ENCODE results near the gene ADISSP. TPM values are rescaled to one million over a fixed set of nuclear protein-coding genes. Genes with fewer than 3 reads are reported as not detected.

Gene ADISSP
- polyA plus RNA-seq, 4 donors, result 5.8 to 38.4 (median 16.2) TPM

DNA sequence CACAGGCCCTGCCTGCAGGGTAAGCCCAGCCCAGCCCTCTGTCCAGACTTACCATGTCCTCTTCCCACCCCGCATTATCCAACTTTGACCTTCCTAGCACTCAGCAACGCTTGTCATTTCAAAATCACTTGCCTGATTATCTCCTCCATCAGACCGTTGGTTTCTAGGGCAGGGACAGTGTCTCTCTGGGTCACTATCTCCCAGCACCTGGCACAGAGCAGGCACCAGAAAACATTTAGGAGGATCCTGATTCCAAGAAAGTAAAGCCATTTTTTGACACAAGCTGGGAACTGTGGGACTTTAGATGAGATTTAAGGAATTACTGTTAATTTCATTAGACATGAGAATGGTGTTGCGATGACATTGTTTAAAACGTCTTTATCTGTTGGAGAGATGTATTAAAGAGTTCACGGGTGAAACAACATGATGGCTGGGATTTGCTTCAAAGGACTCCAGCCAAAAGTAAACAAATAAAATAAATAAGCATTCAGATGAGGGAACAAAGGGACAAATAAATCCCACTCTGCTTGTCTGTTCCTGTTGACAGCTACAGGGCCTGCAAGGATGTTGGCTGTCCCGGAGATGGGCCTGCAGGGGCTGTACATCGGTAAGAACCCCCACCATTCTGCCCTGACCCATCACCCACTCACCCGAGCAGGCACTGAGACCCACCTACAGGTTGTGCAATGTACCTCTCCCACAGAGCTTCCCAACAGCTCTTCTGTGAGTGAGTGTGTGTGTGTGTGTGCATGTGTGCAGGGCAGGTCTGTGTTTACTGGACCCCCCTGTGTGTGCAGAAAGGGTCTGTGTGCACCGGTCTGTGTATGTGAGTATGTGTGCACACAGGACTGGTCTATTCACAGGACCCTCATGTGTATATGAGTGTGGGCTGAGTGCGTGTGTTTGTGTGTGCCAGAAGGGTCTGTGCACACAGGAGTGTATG is 29.2 kb downstream of the ADISSP start:
- FAIRE-seq (no peak), DNase-seq (no peak)
- peaks cover 0 to 9% (median 0%) of the 10 kb centered on the region in 3 donors for H3K36me3 ChIP-seq (ENCODE audit: control insufficient read depth in 3 of 3, insufficient read depth in 2 of 3, low read depth in 1 of 3, low read length in 3 of 3)
- H3K27ac ChIP-seq (ENCODE audit: low read depth in 1 of 3, low read length in 2 of 3), result no peak overlapping the region
- no peak overlapping the region for H3K4me3 ChIP-seq (ENCODE audit: low read depth in 1 of 3, low read length in 3 of 3)
- no peaks in the 10 kb centered on the region for H3K9me3 ChIP-seq (ENCODE audit: control insufficient read depth in 2 of 2, insufficient read depth in 1 of 2, low read depth in 1 of 2, low read length in 1 of 2)
- peaks cover 0 to 4% (median 0%) of the 10 kb centered on the region in 3 donors for H3K27me3 ChIP-seq (ENCODE audit: control insufficient read depth in 3 of 3, insufficient read depth in 3 of 3, low read length in 3 of 3)
- peaks cover 0 to 10% (median 0%) of the 10 kb centered on the region in 3 donors for H3K4me1 ChIP-seq (ENCODE audit: control insufficient read depth in 3 of 3, insufficient read depth in 2 of 3, low read depth in 1 of 3, low read length in 2 of 3)
- WGBS, 3 donors, result 61 to 64% (median 63%) methylated on average over 11 of the region's 11 CpGs

GRCh38 chr20:3735768-3736167 is 31.8 kb downstream of the ADISSP start:
- peaks cover 0 to 13% (median 0%) of the 10 kb centered on the region in 3 donors for H3K4me1 ChIP-seq (ENCODE audit: control insufficient read depth in 3 of 3, insufficient read depth in 2 of 3, low read depth in 1 of 3, low read length in 2 of 3)
- H3K9me3 ChIP-seq (ENCODE audit: control insufficient read depth in 2 of 2, insufficient read depth in 1 of 2, low read depth in 1 of 2, low read length in 1 of 2), result no peaks in the 10 kb centered on the region
- peaks cover 2 to 24% (median 6%) of the 10 kb centered on the region in 3 donors for H3K27me3 ChIP-seq (ENCODE audit: control insufficient read depth in 3 of 3, insufficient read depth in 3 of 3, low read length in 3 of 3)
- FAIRE-seq (no peak), DNase-seq (no peak)
- peaks cover 0 to 7% (median 0%) of the 10 kb centered on the region in 3 donors for H3K36me3 ChIP-seq (ENCODE audit: control insufficient read depth in 3 of 3, insufficient read depth in 2 of 3, low read depth in 1 of 3, low read length in 3 of 3)
- no peak overlapping the region for H3K27ac ChIP-seq (ENCODE audit: low read depth in 1 of 3, low read length in 2 of 3)
- WGBS, 3 donors, result 32 to 62% (median 42%) methylated on average over 4 of the region's 4 CpGs
- H3K4me3 ChIP-seq (ENCODE audit: low read depth in 1 of 3, low read length in 3 of 3), result no peak overlapping the region

DNA sequence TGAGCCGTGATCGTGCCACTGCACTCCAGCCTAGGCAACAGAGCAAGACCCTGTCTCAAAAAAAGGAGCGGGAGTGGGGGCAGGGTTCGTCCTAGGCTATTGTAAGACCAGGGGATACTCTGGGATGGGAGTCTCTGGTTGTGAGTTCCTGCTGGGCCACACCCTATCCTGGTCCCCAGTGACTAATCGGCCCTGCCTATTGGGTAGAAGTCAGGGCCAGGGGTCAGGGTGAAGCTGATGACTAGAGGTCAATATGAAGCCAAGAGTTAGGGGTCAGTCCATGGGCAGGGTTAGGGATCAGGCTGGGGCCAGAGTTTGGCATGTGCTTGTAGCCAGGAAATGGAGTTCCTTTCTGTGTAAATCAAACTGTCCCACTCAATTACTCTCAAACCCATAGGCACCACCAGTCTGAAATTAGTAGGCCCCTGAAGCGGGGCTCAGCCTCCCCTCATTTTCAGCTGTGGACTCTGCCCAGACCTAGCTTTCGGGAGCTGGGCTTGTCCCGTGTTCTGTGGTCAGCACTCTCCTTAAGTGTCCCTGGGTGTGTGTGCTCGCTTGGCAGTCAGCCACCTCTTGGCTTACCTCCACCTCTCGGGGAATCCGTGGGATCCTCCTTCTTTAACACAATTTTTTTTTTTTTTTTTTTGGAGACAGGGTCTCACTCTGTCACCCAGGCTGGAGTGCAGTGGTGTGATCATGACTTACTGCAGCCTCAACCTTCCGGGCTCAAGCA is 33.3 kb downstream of the ADISSP start:
- Histone ChIP-seq H3K27ac (ENCODE audit: low read depth in 1 of 3, low read length in 2 of 3) (no peak overlapping the region), H3K4me3 (ENCODE audit: low read depth in 1 of 3, low read length in 3 of 3) (no peak overlapping the region), H3K27me3 (ENCODE audit: control insufficient read depth in 3 of 3, insufficient read depth in 3 of 3, low read length in 3 of 3) (peaks cover 2 to 24% (median 6%) of the 10 kb centered on the region in 3 donors), H3K36me3 (ENCODE audit: control insufficient read depth in 3 of 3, insufficient read depth in 2 of 3, low read depth in 1 of 3, low read length in 3 of 3) (no peaks in the 10 kb centered on the region), H3K4me1 (ENCODE audit: control insufficient read depth in 3 of 3, insufficient read depth in 2 of 3, low read depth in 1 of 3, low read length in 2 of 3) (peaks cover 0 to 5% (median 0%) of the 10 kb centered on the region in 3 donors), H3K9me3 (ENCODE audit: control insufficient read depth in 2 of 2, insufficient read depth in 1 of 2, low read depth in 1 of 2, low read length in 1 of 2) (no peaks in the 10 kb centered on the region)
- 35 to 54% (median 42%) methylated on average over 12 of the region's 12 CpGs for WGBS, 3 donors
- DNase-seq (peak in 1 of 2 donors; percentile 53), FAIRE-seq (no peak)

DNA sequence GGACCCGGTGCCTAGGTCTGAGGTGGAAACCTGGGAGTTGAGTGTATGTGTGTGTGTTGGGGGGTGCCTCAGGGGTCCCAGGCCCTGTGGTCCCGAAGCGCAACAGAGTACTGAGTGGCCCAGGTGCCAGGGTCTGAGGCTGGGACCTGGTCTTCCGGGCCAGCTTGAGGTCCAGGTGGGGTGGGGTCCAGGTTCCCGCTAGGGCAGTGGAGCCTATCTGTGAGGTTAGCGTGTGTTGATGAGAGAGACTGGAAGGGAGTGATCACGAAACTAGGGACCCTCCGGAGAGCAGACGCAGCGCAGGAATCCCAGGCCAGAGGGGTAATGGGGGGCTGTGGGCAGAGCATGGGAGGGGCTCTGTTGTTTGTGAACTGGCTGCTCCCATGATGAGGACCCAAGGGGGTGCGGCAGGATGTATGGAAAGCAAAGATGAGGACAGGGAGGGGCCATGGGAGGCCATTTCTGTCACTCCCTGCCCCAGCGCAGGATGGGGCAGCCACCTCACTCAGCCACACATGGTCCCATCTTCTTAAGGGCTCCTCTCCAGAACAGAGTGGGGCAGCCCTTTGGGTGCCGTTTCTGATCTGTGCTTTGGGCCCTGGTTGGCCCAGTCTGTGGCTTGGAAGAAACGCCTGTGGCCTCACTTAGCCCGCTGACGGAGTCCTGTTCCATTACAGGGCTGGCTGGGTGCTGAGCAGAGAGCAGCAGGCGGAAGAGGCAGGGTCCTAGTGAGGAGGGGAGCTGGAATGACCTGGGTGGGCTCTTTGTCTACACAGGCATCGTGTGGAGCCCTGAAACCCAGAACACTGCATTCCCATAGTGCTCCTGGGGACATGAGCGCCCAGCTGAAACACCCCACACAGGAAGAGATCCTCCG is 34.2 kb downstream of the ADISSP start:
- WGBS, 3 donors, result 77 to 87% (median 86%) methylated on average over 18 to 20 of the region's 20 CpGs
- peak overlapping the region in 1 of 3 donors; percentile 3 for H3K27ac ChIP-seq (ENCODE audit: low read depth in 1 of 3, low read length in 2 of 3)
- DNase-seq (no peak), FAIRE-seq (no peak)
- H3K27me3 ChIP-seq (ENCODE audit: control insufficient read depth in 3 of 3, insufficient read depth in 3 of 3, low read length in 3 of 3), result peaks cover 2 to 29% (median 6%) of the 10 kb centered on the region in 3 donors
- H3K4me3 ChIP-seq (ENCODE audit: low read depth in 1 of 3, low read length in 3 of 3), result peak overlapping the region in 1 of 3 donors; percentile 48
- H3K36me3 ChIP-seq (ENCODE audit: control insufficient read depth in 3 of 3, insufficient read depth in 2 of 3, low read depth in 1 of 3, low read length in 3 of 3), result no peaks in the 10 kb centered on the region
- H3K4me1 ChIP-seq (ENCODE audit: control insufficient read depth in 3 of 3, insufficient read depth in 2 of 3, low read depth in 1 of 3, low read length in 2 of 3), result peaks cover 0 to 5% (median 0%) of the 10 kb centered on the region in 3 donors
- no peaks in the 10 kb centered on the region for H3K9me3 ChIP-seq (ENCODE audit: control insufficient read depth in 2 of 2, insufficient read depth in 1 of 2, low read depth in 1 of 2, low read length in 1 of 2)

DNA sequence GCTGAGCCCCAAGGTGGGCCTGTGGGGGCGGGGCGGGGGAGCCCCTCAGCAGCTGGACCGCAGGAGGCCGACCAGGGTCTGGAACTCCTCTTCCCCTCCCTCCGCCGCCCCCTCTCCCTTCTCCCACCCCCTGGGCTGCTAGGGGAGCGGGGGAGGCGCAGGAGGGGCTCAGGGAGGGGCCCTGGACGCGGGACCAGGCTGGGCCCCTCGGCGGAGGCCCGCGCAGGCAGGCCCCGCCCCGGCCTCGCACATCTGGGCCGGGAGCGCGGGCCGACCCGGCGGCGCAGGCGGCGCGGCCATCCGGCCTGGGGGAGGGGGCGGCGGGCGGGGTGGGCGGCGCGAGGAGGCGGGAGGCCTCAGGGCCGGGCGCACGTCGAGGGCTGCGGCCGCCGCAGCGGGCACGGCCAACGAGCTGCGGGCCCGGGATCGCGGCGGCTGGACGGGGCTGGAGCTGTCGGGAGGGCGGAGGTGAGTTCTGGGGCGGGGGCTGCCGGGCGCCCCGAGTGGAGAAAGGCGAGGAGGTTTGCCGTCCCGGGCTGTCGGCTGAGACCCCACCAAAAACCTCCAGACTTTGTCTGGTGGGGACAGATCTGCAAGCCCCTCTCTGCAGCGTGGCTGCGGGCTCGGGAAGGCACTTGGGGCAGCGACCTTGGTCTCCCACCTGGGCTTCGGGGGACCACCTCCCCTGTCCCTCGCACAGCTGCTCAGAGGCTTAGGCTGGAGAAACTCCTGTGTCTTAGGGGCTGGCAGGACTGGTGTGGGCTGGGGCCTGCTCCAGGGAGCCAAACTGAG is 35.0 kb downstream of the ADISSP start, which contains the start of gene HSPA12B:
Gene HSPA12B, plus strand, starts transcription at position 359 of the 792 bp plus-strand sequence. CDS start 5,990 bp downstream, outside the sequence.
- peaks cover 0 to 5% (median 0%) of the 10 kb centered on the region in 3 donors for H3K4me1 ChIP-seq (ENCODE audit: control insufficient read depth in 3 of 3, insufficient read depth in 2 of 3, low read depth in 1 of 3, low read length in 2 of 3)
- H3K9me3 ChIP-seq (ENCODE audit: control insufficient read depth in 2 of 2, insufficient read depth in 1 of 2, low read depth in 1 of 2, low read length in 1 of 2), result no peaks in the 10 kb centered on the region
- no peak for FAIRE-seq
- 10 to 22% (median 21%) methylated on average over 24 to 67 of the region's 67 CpGs for WGBS, 3 donors
- H3K27ac ChIP-seq (ENCODE audit: low read depth in 1 of 3, low read length in 2 of 3), result peak within 1 kb of the TSS in 1 of 3 donors; percentile 3
- H3K27me3 ChIP-seq (ENCODE audit: control insufficient read depth in 3 of 3, insufficient read depth in 3 of 3, low read length in 3 of 3), result peaks cover 2 to 34% (median 6%) of the 10 kb centered on the region in 3 donors
- H3K36me3 ChIP-seq (ENCODE audit: control insufficient read depth in 3 of 3, insufficient read depth in 2 of 3, low read depth in 1 of 3, low read length in 3 of 3), result no peaks in the 10 kb centered on the region
- peak within 1 kb of the TSS in 2 of 3 donors; percentile 8 to 48 for H3K4me3 ChIP-seq (ENCODE audit: low read depth in 1 of 3, low read length in 3 of 3)
- DNase-seq, result peak in 1 of 2 donors; percentile 39

DNA sequence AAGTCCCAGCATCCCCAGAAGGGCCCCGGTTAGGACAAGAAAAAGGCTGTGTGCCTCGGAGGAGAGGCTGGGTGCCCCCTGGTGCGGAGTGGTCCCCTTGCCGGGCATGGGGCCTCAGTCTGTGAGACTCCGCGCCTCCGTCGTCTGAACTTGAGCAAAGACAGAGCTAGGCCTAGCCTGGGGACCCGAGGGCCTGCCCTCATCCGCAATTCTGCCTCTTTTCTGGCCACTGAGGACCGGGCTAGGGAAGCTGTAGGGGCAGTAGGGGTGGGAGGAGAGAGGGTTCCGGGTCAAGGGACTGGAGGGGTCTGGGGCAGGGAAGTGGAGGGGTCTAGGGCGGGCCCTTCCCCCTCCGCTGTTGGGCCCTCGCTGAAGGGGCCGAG is 35.6 kb downstream of the ADISSP start:
- peaks cover 2 to 34% (median 6%) of the 10 kb centered on the region in 3 donors for H3K27me3 ChIP-seq (ENCODE audit: control insufficient read depth in 3 of 3, insufficient read depth in 3 of 3, low read length in 3 of 3)
- H3K36me3 ChIP-seq (ENCODE audit: control insufficient read depth in 3 of 3, insufficient read depth in 2 of 3, low read depth in 1 of 3, low read length in 3 of 3), result no peaks in the 10 kb centered on the region
- H3K4me3 ChIP-seq (ENCODE audit: low read depth in 1 of 3, low read length in 3 of 3), result no peak overlapping the region
- no peak overlapping the region for H3K27ac ChIP-seq (ENCODE audit: low read depth in 1 of 3, low read length in 2 of 3)
- FAIRE-seq (no peak), DNase-seq (no peak)
- WGBS, 3 donors, result 69 to 79% (median 75%) methylated on average over 13 to 16 of the region's 16 CpGs
- peaks cover 0 to 5% (median 0%) of the 10 kb centered on the region in 3 donors for H3K4me1 ChIP-seq (ENCODE audit: control insufficient read depth in 3 of 3, insufficient read depth in 2 of 3, low read depth in 1 of 3, low read length in 2 of 3)
- H3K9me3 ChIP-seq (ENCODE audit: control insufficient read depth in 2 of 2, insufficient read depth in 1 of 2, low read depth in 1 of 2, low read length in 1 of 2), result no peaks in the 10 kb centered on the region

GRCh38 chr20:3730803-3731672 is 36.5 kb downstream of the ADISSP start:
- Histone ChIP-seq H3K9me3 (ENCODE audit: control insufficient read depth in 2 of 2, insufficient read depth in 1 of 2, low read depth in 1 of 2, low read length in 1 of 2) (no peaks in the 10 kb centered on the region), H3K4me1 (ENCODE audit: control insufficient read depth in 3 of 3, insufficient read depth in 2 of 3, low read depth in 1 of 3, low read length in 2 of 3) (peaks cover 0 to 5% (median 0%) of the 10 kb centered on the region in 3 donors), H3K27ac (ENCODE audit: low read depth in 1 of 3, low read length in 2 of 3) (no peak overlapping the region), H3K27me3 (ENCODE audit: control insufficient read depth in 3 of 3, insufficient read depth in 3 of 3, low read length in 3 of 3) (peaks cover 2 to 34% (median 6%) of the 10 kb centered on the region in 3 donors), H3K4me3 (ENCODE audit: low read depth in 1 of 3, low read length in 3 of 3) (no peak overlapping the region), H3K36me3 (ENCODE audit: control insufficient read depth in 3 of 3, insufficient read depth in 2 of 3, low read depth in 1 of 3, low read length in 3 of 3) (no peaks in the 10 kb centered on the region)
- FAIRE-seq (no peak), DNase-seq (no peak)
- WGBS, 3 donors, result 80 to 86% (median 84%) methylated on average over 12 of the region's 12 CpGs
